GM19238 (cell line): ENCODE measurements around the gene ZMAT5.

ENCODE experiments used
- DNase-seq: peaks from one replicate; pipeline ENCODE4 v3.0.0; 2011; ENCODE audit warnings: low spot score; ENCODE audit not compliant: insufficient read length

Gene ZMAT5

DNA sequence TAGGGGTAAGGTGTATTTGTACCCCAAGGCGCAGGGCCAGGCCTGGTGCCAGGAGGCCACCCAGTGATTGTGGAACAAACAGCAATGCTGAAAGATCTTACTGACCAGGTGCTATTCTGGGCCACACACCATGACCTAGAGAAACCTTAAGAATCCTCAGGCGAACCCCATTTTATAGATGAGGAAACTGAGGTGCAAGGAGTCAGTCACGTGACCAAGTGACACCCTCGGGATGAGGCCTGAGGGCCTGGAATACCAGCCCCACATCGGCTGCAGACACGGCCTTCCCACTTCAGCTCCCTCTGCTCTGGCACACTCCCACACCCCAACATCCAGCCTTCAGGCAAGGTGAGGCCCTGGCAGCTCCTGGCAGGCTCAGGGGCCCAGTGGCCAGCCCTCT lies 33.9 kb downstream of the ZMAT5 start:
- DNase-seq = no peak

DNA sequence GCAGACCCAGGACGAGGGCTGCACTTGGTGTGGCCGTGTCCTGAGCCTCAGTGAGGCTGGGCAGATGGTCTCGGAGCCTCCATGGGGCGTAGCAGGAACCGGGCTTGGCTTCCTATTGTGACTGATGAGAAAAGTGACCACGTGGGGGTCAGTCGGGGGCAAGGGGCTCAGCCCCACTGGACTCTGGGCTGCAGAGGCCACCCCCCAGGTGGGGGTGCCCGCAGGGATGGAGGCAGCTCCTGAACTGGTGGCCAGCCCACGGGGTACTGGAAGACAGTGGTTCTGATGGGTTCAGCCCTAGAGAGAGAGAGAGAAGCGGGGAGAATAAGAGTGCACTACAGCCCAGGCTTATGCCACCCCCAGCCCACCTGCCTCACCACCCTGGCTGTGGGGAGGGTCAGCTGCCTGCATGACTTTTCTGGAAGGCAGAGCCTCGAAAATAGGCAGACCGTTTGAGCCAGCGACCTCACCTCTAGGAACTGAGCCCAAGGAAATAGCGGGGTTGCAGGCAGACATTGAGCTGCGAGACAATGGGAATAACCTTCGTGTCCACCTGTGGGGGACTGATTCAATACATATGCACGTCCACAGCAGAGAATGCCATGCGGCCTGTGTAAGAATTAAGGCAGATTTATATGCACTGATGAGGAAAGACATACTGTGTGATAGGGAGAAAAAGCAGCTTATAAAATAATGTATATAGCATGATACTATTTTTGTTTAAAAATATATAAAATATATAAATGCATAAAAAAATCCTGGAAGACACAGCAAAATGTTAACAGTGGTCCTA lies 35.6 kb downstream of the ZMAT5 start:
- no peak for DNase-seq

DNA sequence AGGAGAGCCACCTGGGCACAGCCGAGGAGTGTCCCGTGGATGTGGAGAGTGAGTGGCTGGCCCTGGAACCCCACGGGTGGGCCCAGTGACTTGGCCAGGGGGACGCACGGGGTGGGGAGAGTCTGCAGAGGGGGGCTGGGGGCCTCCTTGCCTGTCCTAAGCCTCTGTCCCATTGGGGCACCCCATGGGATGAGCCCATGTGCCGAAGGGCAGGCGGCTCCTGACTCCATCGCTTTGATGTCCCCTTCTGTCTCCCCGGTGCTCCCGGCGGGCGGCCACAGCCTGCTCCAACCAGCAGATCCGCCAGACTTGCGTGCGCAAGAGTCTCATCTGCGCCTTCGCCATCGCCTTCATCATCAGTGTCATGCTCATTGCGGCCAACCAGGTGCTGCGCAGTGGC lies 37.6 kb downstream of the ZMAT5 start:
- DNase-seq = no peak

DNA sequence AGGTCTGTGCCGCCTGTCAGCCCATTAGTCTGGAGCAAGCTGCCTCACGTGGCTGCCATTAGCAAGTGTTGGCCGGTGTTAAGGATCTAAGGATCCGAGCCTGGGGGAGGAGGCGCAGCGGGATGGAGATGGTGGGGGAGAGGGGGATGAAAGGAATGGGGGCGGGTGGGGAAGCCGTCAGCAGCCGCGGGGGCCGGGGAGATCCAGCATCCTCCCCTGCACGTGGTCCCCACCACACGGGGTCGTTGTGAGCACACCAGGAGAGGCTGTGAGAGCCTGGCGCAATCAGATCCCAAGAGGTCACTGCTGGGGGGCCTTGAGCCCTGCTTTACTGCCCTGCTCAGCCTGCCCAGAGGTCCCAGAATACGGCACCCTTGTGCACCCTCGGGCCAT lies 39.7 kb downstream of the ZMAT5 start:
- no peak for DNase-seq

DNA sequence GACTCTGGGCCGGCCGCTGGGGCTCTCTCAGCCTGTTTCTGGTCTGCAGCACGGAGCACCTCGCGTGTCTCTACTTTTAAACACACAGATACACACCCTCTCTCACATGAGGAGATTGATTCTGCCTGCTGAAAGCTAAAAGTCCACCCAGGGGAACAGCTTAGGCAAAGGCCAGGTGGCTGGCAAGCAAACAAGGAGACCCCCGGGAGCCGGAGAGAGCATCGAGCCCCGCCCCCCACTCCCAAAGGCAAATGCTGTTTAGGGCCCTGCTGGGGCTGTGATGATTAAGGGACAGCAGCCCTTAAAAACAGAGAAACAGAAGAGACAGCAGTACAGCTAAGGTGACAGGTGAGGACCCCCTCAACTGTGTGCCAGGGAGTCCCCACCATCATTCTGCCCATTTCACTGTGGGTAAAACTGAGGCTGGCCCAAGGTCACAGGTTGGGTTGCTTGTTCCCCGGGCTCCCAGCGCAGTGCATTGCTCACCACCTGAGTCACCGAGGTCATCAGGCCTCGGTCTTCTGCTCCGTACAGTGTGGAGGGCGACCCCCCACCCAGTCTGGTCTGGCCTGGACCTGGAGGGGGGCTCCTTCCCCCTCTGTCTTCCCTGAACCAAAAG lies 40.2 kb downstream of the ZMAT5 start:
- no peak for DNase-seq

DNA sequence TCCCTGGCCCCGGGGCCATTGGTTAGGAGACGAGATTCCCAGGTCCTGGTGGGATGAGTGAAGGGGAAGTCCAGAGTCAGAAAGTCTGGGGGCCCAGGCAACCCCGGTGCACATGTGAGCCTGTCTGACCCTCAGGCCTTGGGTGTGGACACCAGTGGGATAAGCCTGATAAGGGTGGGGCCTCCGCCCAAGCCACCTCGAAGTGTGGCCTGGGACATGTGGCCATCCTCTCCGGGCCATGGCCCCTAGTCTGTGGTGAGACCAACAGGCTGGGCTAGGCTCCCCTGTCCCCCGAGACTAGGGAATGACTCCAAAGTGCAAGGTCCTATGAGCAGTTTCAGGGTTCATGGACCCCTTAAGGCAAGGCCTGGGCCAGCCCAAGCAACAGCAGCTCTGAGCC lies 40.7 kb downstream of the ZMAT5 start:
- no peak for DNase-seq

DNA sequence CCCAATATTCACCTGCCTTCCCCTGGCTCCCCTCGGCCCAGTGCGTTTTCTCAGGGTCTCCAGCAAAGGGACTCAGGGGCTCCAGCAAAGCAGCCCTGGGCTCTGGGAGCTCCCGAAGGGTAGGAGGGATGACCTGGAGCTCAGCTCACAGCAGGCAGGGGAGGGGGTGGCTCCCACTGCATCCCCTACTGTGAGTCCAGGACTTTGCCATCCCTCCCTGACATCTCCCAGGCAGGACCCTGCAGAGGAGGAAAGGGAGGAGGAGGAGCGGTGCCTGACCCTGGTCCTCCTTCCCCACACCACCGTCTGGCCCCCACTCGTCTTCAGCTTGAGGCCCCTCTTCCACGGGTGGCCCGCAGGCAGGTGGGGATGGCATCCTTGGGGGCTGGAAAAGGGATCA lies 42.0 kb downstream of the ZMAT5 start:
- no peak for DNase-seq

DNA sequence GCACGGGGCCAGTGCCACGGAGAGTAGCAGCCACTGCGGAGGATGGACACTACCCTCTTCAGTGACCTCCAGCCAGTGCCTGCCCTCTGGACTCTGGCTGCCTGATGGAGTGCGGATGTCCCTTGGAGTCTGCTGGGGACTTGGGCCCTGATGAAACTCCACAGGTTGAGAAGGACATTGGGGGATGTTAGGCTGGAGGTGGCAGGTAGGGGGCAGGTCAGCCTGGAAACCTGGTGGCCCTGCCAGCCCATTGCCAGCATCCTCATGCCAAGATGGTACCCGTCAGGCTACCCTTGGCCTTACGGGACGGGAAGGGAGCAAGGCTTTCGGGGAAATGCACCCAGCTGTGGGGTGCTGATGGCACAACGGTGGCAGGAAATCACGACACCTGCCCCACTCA lies 43.0 kb downstream of the ZMAT5 start:
- no peak for DNase-seq

DNA sequence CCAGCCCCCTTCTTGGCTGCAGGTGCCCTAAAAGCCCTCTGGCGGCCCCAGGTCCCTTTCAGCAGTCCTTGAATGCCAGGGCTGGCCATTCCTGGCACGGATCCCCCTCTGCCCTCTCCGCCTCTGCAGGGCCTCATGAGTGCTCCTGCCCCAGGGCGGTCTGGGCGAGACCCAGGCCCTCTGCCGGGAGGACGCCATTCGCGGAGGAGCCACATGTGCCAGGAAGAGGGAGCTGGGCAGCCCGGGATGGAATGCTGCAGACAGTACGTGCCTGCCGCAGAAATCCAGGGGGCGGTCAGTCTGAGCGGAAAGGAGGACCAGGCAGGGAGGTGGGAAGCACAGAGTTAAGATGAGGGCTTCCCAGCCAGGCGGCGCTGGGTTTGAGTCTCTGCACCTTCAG lies 44.2 kb downstream of the ZMAT5 start:
- DNase-seq = no peak

DNA sequence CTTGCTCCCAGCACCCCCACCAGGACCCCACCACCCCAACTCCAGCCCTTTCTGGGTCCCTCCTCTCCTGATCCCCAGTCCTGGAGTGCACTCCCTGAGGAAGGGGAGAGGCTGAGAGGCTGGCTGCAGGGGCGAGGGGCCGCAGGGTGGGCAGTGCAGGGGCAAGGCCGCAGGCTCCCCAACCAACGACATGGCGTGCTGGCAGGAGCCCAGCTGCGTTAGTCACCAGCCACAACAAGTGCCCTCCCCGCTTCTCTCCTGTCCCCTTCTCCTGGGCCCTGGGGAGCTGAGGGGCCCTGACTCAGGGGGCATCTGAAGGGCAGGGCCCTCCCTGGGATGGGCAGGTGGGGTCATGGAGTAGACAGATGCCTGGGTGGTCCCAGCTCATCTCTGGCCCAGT lies 44.7 kb downstream of the ZMAT5 start:
- no peak for DNase-seq

DNA sequence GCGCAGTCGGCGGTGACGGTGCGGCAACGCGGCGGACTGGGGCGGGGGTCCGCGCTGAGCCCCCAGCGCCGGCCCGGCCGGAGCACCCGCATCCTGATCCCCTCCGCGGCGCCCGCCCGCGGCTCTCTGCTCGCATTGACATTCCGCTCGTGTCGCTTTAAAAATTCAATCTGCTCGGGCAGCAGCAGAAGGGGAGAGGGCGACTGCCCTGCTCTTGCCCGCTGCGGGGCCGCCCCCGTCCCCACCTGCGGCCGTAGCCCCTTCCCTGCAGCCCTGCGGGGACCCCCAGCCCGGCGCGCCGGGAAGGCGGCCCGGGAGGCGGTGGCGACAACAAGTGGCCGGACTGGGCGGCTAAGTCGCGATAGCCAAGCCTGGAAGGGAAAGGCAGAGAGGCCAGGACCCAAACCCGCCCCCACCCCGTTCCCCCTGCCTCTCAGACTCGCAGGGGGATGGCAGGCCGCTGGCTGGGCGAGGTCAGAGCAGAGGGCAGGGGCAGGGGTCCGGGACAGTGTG lies 45.9 kb downstream of the ZMAT5 start:
- DNase-seq = no peak

DNA sequence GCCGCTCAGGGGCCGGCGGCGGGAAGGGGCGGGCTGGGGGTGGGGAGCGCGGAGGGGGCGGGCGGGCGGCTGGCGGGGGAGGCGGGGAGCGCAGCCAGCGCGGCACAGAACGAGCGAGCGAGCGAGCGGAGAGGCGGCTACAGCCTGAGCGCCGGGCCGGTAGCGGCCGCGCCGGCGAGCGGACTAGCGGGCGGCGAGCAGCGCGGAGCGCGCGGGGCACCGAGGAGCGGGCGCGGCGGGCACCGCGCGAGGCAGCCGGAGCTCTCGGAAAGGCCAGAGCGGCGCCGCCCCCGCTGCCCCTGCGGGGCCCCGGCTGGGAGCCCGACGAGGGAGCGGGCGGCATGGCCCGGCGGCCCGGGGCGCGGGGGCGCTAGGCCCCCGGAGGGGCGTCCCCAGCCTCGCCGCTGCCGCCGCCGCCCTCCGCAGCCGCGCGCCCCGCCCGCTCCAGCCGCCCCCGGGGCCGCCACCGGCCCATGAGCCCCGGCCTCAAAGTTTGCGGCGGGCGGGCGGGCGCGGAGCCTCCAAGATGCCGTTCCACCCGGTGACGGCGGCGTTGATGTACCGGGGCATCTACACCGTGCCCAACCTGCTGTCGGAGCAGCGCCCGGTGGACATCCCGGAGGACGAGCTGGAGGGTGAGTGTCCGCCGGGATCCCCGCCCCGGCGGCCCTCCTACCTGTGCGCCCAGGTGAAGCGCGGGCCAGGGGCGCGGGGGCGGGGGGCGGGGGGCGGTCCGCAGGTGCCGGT lies 46.7 kb downstream of the ZMAT5 start, which contains the start of gene CABP7:
Gene CABP7, plus strand, starts transcription at position 105 of the 747 bp plus-strand sequence. Its CDS starts 422 bp downstream, at position 527.
- DNase-seq = no peak

DNA sequence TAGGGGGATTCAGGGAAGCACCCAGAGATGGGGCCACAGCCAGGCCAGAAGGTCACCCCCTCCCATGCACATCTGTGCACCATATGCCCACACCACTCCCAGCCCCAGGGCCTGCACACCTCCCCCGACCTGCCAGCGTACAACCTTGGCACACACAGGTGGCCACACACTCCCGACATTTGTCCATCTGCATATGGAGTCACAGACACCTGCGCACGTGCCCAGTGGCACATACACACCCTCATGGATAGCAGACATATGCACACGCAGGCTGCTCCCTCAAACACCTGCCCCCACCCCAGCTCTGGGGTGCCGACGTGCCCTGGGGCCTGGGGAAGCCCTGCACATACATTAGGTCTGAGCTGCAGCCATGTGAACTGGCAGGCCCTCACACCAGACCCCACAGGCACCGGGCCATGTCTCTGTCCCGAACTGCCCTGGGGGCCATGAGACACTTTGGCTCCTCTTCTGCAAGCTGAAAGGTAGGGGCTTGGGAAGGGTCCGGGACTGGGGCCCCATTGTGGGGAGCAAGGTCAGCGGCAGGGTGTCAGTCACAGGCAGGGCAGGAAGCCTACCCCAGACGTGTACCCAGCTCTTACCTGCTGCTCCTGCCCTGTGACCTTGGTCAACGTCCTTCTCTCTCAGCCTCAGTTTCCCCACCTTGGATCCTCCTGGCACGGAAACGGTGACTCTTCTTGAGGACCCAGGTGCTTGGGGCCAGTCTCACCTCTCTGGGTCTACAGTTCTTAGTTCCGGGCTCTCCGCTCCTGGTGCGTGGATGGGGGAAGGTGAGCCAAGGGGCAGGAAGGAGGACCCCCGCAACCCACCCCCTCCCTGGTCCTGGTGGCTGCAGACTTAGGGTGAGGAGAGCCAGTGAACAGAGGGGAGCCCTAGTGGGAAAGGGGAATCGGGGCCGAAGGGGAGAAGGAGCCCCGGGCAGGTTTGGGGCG lies 47.6 kb downstream of the ZMAT5 start:
- DNase-seq = no peak

DNA sequence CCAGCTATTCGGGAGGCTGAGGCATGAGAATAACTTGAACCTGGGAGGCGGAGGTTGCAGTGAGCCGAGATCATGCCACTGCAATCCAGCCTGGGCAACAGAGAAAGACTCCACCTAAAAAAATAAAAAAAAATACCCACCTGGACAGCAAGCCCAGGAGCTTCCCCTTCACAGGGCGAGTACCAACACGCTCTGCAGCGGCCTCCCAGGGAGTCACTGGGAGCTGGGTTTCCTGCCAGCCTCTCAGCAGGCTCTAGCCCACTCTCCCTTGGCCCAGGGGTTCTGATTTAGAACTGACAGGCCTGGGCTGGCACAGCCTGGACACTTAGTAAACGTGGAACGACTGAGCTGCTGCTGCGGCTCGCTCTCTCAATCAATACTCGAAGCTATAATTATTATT lies 49.0 kb downstream of the ZMAT5 start:
- DNase-seq = no peak

DNA sequence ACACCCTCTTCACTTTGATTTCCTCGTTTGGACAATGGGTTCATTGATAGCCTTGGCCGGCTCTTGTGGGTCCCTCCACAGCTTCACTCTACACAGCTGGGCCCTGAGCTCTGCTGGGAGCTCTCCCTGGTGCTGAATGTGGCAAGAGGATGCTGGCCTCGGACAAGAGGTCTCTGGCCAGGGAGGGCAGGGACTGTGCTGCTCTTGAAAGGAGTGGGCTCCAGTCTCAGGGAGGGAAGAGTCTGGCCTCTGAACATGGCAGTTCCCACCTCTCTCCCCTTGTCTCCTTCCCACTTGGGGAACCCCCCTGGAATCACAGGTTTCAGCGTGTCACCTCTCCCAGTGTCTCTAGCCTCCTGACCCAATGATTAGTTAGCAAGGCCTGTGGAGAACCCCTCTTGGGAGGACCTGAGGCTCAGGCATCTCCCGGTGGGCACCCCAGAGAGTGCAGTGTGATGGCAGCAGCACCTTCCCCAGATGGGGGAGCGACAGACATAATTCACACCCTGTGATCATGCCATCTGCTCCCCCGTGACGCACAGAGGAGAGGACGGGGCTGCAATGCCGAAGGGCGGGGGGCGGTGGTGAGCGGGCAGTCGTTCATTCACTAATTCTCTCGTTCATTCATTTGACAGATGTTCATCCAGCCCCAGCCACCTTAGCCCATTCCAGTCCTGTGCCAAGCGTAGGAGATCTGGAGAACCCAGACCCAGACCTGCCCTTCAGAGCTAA lies 49.8 kb downstream of the ZMAT5 start:
- DNase-seq = no peak

DNA sequence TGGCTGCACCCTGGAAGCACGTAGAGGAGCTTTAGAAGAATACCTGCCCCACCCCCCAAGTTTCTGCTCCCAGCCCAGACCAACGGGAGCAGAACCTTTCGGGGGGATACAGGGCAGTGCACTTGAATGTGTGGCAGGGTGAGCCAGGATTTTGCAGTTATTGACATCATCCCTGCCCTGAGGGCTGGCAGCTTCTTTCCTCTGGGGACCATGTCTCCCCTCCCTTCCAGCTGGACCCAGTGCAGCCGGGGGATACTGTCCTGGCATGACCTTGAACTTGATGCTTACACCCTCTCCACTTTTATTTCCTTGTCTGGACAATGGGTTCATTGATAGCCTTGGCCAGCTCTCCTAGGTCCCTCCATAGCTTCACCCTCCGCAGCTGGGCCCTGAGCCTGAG lies 51.1 kb downstream of the ZMAT5 start:
- no peak for DNase-seq

DNA sequence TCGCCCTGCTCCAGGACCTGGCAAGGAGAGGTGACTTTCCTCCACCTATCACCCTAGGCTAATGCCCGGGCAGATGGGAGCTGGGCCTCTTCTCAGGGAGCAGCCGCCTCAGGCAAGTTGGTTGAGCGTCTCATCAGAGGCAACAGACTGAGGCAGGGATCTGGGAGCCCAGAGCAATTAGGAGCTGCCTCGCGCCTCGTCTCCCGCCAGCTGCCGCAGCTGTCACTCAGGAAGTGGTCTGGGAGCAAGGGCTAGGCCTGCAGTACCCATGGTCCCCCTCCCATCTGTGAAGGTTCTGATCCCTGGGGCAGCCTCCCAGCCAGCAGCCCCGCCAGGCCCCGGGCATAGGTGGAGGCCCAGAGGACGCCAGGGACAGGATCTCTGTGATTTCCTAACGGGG lies 51.6 kb downstream of the ZMAT5 start:
- no peak for DNase-seq

DNA sequence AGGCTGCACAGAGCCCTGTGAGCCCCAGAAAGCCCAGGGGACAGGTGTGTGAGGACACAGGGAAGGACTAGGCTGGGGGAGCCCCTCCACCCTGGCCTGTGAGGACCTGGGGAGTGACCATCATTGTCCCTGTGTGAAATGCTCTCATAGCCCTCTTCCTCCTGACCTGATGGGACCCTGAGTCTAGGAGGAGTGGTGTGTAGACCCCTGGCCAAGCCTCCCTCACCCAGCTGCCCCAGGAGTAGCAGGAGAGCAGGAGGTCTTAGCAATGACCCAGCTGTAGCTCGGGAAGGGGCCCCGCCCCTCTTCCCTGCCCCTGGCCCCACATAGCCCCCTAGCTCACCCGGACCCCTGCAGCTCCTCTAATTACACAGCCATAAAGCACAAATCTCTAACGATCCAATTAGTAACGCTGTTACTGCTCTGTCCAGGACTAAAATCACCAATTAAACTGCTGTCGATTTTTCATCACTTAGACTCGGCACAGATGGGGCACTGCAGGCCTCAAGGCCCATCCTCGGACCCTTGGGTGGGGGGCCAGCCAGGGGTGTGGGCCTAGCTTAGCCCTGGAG lies 53.6 kb downstream of the ZMAT5 start:
- no peak for DNase-seq

DNA sequence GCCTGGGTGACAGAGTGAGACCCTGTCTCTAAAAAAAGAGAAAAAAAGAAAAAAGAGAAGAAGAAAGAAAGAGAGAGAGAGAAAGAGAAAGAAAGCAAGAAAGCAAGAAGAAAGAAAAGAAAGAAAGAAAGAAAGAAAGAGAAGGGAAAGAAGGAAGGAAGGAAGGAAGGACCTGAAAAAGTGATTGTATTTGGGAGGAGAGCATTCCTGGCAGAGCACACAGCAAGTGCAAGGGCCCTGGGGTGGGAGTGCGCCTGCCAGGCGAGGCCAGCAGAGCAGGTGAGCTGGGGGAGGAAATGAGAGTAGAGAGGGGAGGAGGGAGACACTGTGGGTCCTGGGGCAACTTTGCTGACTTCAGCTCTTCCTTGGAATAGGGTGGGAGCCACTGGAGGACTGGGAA lies 54.7 kb downstream of the ZMAT5 start:
- no peak for DNase-seq
